Nucleus accumbens (tissue), 56 donors: ENCODE measurements around the gene TCEAL3.
"Not testable (repeated sequence)": the region's sequence is repeated elsewhere in the genome, so short reads cannot be mapped to it uniquely, and the experiment has no call there.

ENCODE experiments used
- DNase-seq, 56 donors: peaks; one replicate each; lab custom pipeline; 2025; lab: John Stamatoyannopoulos, UW

TCEAL3 gene, protein sequence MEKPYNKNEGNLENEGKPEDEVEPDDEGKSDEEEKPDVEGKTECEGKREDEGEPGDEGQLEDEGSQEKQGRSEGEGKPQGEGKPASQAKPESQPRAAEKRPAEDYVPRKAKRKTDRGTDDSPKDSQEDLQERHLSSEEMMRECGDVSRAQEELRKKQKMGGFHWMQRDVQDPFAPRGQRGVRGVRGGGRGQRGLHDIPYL

DNA sequence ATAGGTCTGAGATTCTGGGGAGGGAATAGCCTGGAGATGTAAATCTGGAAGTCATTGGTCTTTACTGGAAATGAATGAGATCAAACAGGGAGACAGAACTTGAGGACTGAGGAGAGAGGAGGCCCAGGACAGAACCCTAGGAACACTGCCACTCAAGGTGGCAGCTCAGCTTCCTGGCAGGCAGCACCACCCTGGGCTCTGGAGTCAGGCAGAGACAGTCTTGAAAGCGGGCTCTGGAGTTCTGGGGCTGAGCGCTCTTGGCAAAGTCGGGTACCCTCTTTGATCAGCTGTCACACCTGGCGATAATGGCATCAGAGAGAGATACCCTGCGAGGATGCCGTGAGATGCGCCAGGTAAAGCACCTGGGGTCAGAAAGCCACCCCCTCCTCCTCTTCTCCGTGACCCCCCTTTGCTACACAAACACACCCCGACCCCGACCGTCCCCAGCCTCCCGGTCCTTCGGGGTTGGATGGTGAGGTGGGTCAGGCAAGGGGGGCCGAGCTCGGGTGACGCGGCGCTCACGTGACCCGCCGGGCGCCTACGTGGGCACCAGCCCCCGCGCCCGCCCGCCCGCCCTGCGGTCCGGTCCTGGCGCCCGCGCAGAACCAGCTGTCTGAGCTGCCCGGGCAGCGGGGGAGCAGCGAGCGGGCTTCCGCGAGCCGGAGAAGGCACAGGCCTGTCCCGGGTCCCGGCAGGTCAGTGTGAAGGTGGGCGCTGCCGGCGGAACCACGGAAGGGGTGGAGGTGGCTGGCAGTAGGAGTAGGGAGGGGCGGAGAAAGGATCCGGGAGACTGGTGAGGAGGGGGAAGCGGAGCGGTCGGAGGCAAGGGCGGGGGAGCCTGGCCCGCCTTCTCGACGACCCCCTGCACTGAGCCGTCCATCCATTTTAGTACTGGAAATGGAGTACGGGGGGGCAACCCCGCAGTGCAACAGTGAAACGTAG lies at the start of gene TCEAL3:
Gene TCEAL3 (plus strand): TSS at position 600 of the 942 bp plus-strand sequence. CDS start 1,102 bp downstream, outside the sequence.
- peak in 52 of 56 donors; percentile 6 to 78 (median 43) for DNase-seq

DNA sequence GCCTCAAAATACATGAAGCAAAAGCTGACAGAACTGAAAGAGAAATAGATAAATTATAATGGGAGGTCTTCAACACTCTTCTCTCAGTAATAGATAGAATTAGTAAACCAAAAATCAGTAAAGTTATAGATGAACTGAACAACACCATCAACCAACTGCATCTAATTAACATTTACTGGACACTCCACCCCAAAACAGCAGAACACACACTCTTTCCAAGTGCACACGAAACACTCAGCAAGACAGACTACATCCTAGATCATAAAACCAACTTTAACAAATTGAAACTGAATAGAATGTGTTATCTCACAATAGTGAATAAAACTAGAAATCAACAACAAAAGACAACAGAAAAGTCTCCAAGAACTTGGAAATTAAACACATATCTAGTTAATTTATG lies 47.5 kb upstream of the TCEAL3 start:
- no peak for DNase-seq

DNA sequence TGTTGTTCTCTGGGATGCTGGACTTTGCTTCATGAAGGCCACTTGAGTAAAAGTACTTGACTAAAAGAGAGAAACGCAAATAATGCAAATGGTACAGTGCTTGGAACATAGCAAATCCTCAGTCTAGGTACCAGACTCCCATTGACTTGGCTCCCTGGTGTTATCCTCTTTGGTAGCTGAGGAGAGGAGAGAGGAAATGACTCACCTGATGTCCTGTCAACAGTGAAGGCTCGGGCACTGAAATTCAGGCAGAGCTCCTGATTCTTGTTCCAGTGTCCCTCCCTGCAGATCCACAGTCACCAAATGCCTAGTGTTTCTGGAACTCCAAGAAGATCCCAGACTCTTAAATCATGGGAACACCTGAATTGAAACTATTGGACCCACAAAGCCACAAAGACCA lies 45.0 kb upstream of the TCEAL3 start:
- DNase-seq = no peak

DNA sequence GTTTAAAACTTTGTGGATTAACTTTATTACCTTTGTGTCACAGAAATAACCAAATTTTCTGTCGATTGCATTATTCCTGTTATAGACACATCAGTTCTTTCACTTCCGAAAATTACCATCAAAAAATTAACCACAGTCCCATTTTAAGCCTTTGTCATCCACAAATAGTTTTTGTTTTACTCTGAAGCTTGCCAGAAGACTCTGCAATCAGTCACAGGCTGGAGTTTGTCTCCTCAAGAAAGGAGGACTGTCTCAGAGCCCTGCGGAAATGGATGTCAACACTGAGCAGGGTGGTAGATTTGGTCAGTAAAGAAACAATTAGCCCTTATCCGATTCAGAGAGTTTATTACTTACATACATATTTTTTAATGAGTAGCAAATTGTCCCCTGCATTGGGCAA lies 42.6 kb upstream of the TCEAL3 start:
- no peak for DNase-seq

DNA sequence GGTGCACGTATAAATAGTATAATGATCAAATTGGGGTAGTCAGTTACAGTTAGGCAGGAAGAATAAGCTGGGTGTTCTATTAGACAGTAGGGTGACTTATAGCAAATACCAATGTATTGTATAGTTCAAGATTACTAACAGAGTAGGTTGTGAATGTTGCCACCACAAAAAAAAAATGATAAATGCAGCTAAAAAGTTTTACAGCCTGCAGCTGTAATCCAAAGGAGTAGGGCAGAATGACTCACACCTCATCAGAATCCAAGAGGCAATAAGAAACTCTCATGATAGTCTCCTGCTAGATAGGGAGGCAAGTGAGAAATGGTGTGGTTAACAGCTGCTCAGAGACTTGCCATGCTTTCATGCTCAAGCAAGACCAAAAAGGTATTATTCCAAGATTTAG lies 42.0 kb upstream of the TCEAL3 start:
- DNase-seq = no peak

DNA sequence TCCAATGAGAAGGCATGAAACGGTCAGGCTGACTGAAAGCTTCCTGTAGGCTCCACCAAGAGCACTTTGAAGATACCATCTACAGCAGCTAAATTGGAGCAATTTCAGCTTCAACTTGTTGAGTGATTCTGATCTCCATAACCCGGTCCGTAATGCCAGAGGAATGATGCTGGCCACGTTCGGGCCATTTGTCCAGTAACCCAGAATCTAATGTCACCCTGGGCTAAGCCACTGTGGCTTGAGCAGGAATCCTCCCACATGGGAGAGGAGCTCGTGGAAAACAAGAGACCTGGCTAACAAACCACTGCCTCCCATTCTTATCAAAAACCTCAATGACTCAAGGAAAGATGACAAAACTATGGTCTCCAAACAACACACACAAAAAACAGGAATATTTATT lies 36.6 kb upstream of the TCEAL3 start:
- no peak for DNase-seq

DNA sequence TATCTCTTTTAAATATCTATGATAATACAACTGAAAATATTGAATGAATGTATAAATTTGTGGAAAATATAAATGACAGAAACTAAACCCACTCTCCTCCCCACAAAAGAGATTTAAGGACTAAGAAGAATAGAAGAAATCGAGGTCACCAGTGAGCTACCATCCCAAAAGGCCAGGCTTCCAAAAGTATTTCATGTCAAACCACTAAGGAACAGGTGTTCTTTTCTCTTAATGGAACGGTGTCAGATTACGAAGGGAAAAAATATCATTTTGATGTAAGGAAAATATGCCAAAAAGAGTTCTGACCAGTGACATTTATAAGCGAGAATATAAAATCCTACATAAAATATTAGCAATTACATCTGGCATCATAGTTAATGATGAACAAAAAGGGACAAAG lies 36.0 kb upstream of the TCEAL3 start:
- no peak for DNase-seq

DNA sequence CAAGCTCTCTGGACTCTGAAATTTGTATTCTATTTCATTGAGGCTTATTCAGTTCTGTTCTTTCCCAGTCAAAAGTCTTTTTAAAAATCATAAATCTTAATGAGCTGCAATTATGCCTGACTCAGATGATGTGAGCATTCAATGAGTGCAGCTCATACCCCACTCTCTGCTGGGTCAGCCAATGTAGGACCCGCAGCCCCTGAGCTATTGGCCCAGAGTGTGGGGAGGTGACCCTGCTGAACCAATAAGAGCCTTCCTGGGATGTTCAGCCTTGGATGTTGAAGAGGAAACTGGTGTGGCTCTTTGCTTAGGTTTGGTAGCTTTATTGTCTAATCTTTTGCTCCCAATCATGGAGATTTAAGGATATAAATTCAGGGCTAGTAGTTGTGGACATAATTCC lies 34.6 kb upstream of the TCEAL3 start:
- DNase-seq = no peak

DNA sequence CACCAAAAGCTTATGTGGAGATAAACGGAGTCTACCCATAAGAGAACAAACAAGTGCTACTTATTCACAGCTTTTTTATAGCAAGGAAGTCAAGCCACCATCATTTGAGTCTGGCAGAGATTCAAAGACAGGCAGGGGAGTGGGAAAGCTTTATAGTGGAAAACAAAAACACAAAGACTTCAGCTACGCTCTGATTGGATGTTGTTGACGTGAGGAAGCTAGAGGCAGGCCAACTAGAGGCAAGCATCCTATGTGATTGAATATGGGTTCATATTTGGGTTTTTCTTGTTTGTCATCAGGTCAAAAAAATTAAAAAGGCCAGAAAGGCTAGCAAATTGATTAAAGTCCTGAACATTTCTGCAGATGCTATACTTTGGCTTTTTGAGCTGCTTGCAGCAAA lies 23.2 kb upstream of the TCEAL3 start:
- DNase-seq = peak in 2 of 56 donors; percentile 0 to 1

DNA sequence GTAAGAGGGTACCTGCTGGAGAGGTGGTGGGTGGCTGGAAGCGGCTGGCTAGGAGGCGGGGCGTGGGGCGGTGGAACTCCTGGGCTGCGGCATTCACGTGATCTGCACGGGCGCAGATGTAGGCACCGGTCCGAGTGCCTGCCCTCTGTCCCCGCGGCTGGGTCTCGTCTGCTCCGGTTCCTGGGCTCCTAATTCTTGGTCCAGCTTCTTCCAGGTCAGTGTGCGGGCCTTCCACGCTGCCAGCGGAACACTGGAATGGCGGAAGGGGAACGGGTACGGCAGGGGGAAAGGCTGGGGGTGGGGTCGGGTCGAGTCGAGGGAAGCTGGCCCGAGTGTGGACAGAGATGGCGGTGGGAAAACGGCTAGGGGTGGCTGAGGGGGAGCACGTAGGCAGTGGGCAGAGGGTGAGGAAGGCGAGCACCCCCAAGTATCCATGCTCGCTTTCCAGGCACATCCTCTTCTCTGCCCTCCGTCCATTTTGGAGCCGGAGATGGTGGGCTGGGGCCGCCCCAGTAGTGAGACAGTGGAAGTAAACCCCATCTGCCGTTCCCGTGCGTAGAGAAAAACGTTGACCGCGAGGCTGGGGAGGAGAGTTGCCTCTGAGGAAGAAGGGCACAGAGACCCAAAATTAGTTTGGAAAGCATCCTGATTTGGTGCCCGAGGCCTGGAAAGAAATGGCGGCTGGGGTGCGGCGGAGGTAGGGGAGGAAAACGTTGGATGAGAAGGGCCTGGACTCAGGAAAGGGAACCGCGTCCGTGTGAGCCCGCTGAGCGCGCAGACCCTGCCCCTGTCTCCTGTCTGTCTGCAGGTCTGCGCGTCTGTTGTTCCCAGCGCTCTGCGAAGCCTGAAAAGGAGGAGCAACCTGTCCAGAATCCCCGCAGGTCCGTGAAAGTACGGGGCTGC lies 22.1 kb upstream of the TCEAL3 start, which contains the start of gene TCEAL4:
Gene TCEAL4 (plus strand): TSS at position 105 of the 903 bp plus-strand sequence. CDS start 1,161 bp downstream, outside the sequence.
- peak in 54 of 56 donors; percentile 1 to 75 (median 43) for DNase-seq

DNA sequence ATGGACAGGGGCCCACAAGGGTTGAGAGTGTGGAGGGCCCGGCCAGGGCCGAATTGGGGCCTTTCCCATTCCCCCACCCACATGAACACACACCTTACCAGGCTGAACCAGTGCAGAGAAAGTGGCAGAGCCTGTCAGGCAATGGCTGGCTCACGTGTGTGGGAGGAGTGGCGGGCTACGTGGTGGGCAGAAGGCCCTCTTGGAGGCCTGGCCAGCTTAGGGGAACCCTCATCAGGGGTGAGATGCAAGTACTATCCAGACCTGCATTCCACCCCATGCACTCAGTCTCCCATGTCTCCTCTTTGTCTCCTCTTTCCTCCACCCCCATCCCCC lies 21.5 kb upstream of the TCEAL3 start:
- DNase-seq = peak in 20 of 56 donors; percentile 0 to 34 (median 12)

DNA sequence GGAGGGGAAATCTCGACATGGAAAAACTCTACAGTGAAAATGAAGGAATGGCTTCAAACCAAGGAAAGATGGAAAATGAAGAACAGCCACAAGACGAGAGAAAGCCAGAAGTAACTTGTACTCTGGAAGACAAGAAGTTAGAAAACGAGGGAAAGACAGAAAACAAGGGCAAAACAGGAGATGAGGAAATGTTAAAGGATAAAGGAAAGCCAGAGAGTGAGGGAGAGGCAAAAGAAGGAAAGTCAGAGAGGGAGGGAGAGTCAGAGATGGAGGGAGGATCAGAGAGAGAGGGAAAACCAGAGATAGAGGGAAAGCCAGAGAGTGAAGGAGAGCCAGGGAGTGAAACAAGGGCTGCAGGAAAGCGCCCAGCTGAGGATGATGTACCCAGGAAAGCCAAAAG lies 21.1 kb upstream of the TCEAL3 start:
- no peak for DNase-seq

DNA sequence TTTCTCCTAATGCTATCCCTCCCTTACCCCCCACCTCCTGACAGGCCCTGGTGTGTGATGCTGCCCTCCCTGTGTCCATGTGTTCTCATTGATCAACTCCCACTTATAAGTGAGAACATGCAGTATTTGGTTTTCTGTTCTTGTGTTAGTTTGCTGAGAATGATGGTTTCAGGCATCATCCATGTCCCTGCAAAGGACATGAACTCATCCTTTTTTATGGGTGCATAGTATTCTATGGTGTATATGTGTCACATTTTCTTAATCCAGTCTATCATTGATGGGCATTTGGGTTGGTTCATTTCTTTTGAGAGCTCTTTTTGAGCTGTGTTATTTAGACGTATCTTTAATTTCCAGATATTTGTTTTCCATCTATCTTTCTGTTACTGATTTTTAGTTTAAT lies 15.5 kb upstream of the TCEAL3 start:
- not testable (repeated sequence) for DNase-seq

DNA sequence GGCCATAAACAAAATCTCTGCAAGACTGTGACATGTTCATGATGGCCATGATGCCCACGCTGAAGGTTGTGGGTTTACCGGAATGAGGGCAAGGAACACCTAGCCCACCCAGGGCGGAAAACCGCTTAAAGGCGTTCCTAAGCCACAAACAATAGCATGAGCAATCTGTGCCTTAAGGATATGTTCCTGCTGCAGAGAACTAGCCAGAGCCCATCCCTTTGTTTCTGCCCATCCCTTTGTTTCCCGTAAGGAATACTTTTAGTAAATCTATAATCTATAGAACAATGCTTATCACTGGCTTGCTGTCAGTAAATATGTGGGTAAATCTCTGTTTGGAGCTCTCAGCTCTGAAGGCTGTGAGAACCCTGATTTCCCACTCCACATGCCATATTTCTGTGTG lies 12.6 kb upstream of the TCEAL3 start:
- not testable (repeated sequence) for DNase-seq

DNA sequence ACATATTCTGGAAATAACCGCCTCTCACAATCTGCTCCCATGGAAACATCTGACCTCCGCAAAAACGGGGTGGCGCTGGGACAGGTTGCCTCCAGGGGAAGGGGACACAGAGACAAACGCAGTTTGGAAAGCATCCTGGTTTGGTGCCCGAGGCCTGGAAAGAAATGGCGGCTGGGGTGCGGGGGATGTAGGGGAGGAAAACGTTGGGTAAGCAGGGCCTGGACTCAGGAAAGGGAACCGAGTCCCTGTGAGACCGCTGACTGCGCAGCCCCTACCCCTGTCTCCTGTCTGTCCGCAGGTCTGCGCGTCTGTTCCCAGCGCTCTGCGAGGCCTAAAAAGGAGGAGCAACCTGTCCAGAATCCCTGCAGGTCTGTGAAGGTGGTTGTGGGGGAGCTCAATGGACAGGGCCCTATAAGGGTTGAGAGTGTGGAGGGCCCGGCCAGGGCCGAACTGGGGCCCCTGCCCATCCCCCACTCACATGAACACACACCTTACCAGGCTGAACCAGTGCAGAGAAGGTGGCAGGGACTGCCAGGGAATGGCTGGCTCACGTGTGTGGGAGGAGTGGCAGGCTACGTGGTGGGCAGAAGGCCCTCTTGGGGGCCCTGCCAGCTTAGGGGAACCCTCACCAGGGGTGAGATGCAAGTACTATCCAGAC lies 672 bp downstream of the TCEAL3 start:
- DNase-seq = peak in 12 of 56 donors; percentile 3 to 55 (median 18)

DNA sequence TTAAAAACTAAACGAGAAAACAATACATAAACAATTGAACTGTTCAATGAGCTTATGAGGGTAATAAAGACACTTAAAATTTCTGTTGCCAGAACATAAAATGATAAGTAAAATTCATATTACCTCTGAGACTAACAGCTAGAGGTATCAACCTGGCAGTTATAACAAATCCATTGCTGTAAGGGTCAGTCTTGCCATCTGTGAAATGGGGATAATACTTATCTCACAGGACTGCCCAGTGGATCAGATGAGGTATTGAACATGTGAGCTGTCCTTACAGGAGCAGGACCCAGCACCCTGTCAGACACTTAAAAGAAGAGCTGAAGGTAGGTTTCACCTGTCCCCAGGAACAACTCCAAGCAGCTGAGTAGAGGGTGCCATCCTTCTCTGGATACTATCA lies 2.5 kb downstream of the TCEAL3 start:
- no peak for DNase-seq

DNA sequence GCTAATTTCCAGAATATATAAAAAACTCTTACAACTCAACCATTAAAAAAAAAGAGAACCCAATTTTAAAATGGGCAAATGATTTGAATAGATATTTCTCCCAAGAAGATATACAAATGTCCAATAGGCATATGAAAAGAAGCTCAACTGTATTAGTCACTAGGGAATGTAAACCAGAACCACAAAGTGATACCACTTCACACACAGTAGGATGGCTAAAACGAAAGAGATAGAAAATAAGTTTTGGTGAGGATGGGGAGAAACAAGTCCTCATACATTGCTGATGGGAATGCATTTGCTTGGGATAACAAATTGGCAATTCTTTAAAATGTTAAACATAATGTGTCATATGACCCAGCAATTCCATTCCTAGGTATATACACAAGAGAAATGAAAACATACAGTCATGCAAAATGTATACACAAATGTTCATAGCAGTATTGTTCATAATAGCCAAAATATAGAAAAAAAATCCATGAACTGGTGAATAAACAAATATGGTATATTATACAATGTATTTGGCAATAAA lies 5.7 kb downstream of the TCEAL3 start:
- no peak for DNase-seq

DNA sequence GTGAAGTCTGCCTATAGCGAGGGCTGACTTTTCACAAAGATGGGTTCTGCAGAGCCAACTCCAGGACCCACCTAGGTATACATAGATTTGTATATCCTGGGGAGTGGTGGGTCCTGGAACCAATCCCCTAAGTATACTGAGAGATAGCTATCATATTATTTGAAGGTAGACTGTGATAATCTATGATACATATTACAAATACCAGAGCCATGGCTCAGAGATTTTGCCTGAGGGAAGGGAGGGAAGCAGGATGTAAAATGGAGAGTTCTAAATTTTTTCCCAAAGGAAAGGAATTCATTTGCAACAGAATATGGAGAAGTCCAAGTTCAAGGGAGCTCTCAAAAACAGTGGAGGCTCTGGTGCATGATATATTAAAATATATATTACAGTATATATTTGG lies 7.2 kb downstream of the TCEAL3 start:
- DNase-seq = no peak

DNA sequence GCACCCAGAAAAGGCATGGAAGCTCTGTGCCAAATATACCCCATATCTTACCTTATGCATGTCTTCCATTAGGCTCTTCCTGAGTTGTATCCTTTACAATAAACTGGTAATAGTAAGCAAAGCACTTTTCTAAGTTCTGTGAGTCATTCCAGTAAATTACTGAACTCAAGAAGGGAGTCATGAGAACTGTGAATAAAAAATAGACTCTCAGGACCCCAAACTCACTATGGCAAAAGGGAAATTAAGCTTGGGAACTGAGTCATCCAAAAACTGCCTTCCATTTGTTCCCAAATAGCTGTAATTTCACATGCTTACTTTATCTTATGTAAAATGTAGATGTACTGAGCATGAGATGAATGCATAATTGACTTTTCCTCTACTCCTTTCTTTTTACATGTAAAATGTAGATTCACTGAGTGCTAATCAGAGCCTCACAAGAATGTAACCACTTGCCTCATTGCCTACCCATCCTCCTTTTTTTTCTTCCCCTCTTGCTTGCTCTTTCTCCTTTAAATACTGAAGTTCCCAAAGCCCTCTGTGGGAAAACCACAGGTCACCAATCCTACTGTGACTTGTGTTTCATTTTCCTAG lies 8.1 kb downstream of the TCEAL3 start:
- DNase-seq = no peak
